OCI-LY1 (cell line): ENCODE data around the gene SMIM41.

Experiments
- H2AFZ ChIP-seq: fragments of 200-600 bp; sonication (generic), shearing (Covaris generic); 2 replicates; pipeline ENCODE4 v1.6.0; 2014; ENCODE audit warnings: antibody characterized with exemption, mild to moderate bottlenecking, low read length
- H3F3A ChIP-seq: fragments of 200-600 bp; sonication (generic), shearing (Covaris generic); 2 replicates; pipeline ENCODE4 v1.6.0; 2014; ENCODE audit warnings: mild to moderate bottlenecking, antibody characterized with exemption, low read length, moderate library complexity; ENCODE audit not compliant: insufficient read depth
- H3K27ac ChIP-seq: fragments of 200-600 bp; sonication (generic); 2 replicates; pipeline ENCODE4 v1.5.1; 2014; ENCODE audit warnings: low read length, mixed run types, mild to moderate bottlenecking, low read depth; ENCODE audit not compliant: poor library complexity, severe bottlenecking
- H3K27me3 ChIP-seq: fragments of 200-600 bp; sonication (generic); 2 replicates; pipeline ENCODE4 v1.6.0; 2014; ENCODE audit warnings: antibody characterized with exemption, mild to moderate bottlenecking, low read length, moderate library complexity; ENCODE audit not compliant: insufficient read depth
- H3K36me3 ChIP-seq: fragments of 200-600 bp; sonication (generic); 2 replicates; pipeline ENCODE4 v1.6.1; 2014; ENCODE audit warnings: mild to moderate bottlenecking, antibody characterized with exemption, low read length, moderate library complexity, mixed read lengths; ENCODE audit not compliant: insufficient read depth
- H3K4me1 ChIP-seq: fragments of 200-600 bp; sonication (generic); 2 replicates; pipeline ENCODE4 v1.5.1; 2014; ENCODE audit warnings: mild to moderate bottlenecking, low read length, moderate library complexity; ENCODE audit not compliant: insufficient read depth, severe bottlenecking
- H3K4me2 ChIP-seq: fragments of 200-600 bp; sonication (generic), shearing (Covaris generic); 2 replicates; pipeline ENCODE4 v1.6.1; 2014; ENCODE audit warnings: low read length
- H3K4me3 ChIP-seq: fragments of 200-600 bp; sonication (generic); 2 replicates; pipeline ENCODE4 v1.5.1; 2014; ENCODE audit warnings: low read length, low read depth, mild to moderate bottlenecking, mixed read lengths; ENCODE audit not compliant: poor library complexity, severe bottlenecking
- H3K79me2 ChIP-seq: fragments of 200-600 bp; shearing (Covaris generic); 2 replicates; pipeline ENCODE4 v1.6.1; 2016; ENCODE audit warnings: mixed run types, low read length, mixed read lengths; ENCODE audit not compliant: insufficient read depth
- H3K9ac ChIP-seq: fragments of 200-600 bp; sonication (generic), shearing (Covaris generic); 2 replicates; pipeline ENCODE4 v1.6.1; 2014; ENCODE audit warnings: mild to moderate bottlenecking, low read length, mixed read lengths
- H3K9me2 ChIP-seq: fragments of 200-600 bp; sonication (generic), shearing (Covaris generic); 2 replicates; pipeline ENCODE4 v1.6.1; 2014; ENCODE audit warnings: low read depth, mild to moderate bottlenecking, low read length, mixed read lengths
- H3K9me3 ChIP-seq: fragments of 200-600 bp; shearing (Covaris generic); 2 replicates; pipeline ENCODE4 v1.6.1; 2014; ENCODE audit warnings: low read length, mixed read lengths
- H4K20me1 ChIP-seq: fragments of 200-600 bp; sonication (generic), shearing (Covaris generic); 2 replicates; pipeline ENCODE4 v1.6.0; 2016; ENCODE audit warnings: mild to moderate bottlenecking, low read length; ENCODE audit not compliant: insufficient read depth
- CTCF ChIP-seq: fragments of 200-600 bp; sonication (generic), shearing (Covaris generic); IDR thresholded peaks from 2 replicates; pipeline ENCODE4 v1.5.1; 2017; ENCODE audit warnings: mild to moderate bottlenecking, antibody characterized with exemption, low read length, moderate library complexity, mixed read lengths
- EZH2 ChIP-seq: fragments of 200-600 bp; sonication (generic), shearing (Covaris generic); IDR thresholded peaks from 2 replicates; pipeline ENCODE4 v1.8.0; 2017; ENCODE audit warnings: borderline replicate concordance, mixed run types, mild to moderate bottlenecking, antibody characterized with exemption, low read length, moderate library complexity, mixed read lengths

Gene SMIM41

GRCh38 chr12:52074971-52075724, 4.4 kb upstream of the SMIM41 start:
- Histone ChIP-seq H4K20me1 (no peaks in the 10 kb centered on the region), H3K4me1 (peaks cover 36% of the 10 kb centered on the region), H3K79me2 (peaks cover 19% of the 10 kb centered on the region), H3F3A (no peaks in the 10 kb centered on the region), H3K9me3 (no peaks in the 10 kb centered on the region), H3K4me3 (no peak overlapping the region), H2AFZ (no peak overlapping the region), H3K9me2 (no peaks in the 10 kb centered on the region), H3K27me3 (no peaks in the 10 kb centered on the region), H3K36me3 (peaks cover 66% of the 10 kb centered on the region), H3K4me2 (no peak overlapping the region), H3K27ac (no peak overlapping the region), H3K9ac (no peak overlapping the region)
- no peak for TF ChIP-seq EZH2
- no peak for TF ChIP-seq CTCF

GRCh38 chr12:52076811-52077210, 2.7 kb upstream of the SMIM41 start:
- no peak for TF ChIP-seq EZH2
- TF ChIP-seq CTCF, result no peak
- Histone ChIP-seq H3K9ac (no peak overlapping the region), H2AFZ (no peak overlapping the region), H3K4me3 (no peak overlapping the region), H3K9me2 (no peaks in the 10 kb centered on the region), H3K36me3 (peaks cover 68% of the 10 kb centered on the region), H4K20me1 (no peaks in the 10 kb centered on the region), H3F3A (no peaks in the 10 kb centered on the region), H3K79me2 (peaks cover 3% of the 10 kb centered on the region), H3K9me3 (no peaks in the 10 kb centered on the region), H3K4me1 (peaks cover 38% of the 10 kb centered on the region), H3K4me2 (no peak overlapping the region), H3K27ac (no peak overlapping the region), H3K27me3 (no peaks in the 10 kb centered on the region)

GRCh38 chr12:52078276-52078675, 1.2 kb upstream of the SMIM41 start:
- Histone ChIP-seq H3K27me3 (no peaks in the 10 kb centered on the region), H3K36me3 (peaks cover 58% of the 10 kb centered on the region), H3K79me2 (no peaks in the 10 kb centered on the region), H3F3A (no peaks in the 10 kb centered on the region), H3K4me3 (no peak overlapping the region), H3K9me2 (no peaks in the 10 kb centered on the region), H2AFZ (no peak overlapping the region), H3K9me3 (no peaks in the 10 kb centered on the region), H3K27ac (no peak overlapping the region), H4K20me1 (no peaks in the 10 kb centered on the region), H3K4me2 (no peak overlapping the region), H3K4me1 (peaks cover 40% of the 10 kb centered on the region), H3K9ac (no peak overlapping the region)
- TF ChIP-seq CTCF, result no peak
- no peak for TF ChIP-seq EZH2
